GM12864 (cell line): ENCODE data around the gene CALD1.

Source experiments
- DNase-seq: peaks from one replicate; pipeline ENCODE4 v3.0.0-alpha.2; 2011; ENCODE audit warnings: low read depth
- H3K4me3 ChIP-seq: 2 replicates; pipeline ENCODE4 v1.5.1; 2011; ENCODE audit warnings: mild to moderate bottlenecking, low read depth, low read length, control low read depth
- TF ChIP-seq, protein P1 (sequence below): IDR thresholded peaks from 2 replicates; pipeline ENCODE4 v1.5.1; 2011; ENCODE audit warnings: low read depth, mild to moderate bottlenecking, moderate library complexity, low read length, control low read depth, inconsistent platforms; ENCODE audit errors: missing control alignments

Gene CALD1

DNA sequence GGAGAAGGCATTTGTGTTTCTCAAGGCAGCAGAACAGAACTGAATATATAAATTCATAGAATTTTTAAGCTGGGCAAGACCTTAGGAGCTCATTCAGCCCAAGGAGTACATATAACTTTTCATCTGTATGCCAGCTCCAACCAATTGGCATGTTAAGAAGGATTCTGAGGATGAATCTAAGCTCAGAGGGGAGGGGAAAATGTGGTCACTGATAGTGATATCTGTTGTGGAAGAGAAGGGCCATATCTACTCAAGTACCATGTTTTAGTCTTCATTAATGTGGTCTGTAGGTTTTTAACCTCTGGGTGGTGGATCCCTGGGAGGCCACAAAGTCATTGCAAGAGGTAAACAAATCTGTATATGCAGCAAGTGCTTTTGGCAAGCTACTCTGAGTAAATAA is 6.4 kb downstream of the CALD1 start:
- H3K4me3 ChIP-seq = no peak overlapping the region
- TF ChIP-seq, protein P1, sequence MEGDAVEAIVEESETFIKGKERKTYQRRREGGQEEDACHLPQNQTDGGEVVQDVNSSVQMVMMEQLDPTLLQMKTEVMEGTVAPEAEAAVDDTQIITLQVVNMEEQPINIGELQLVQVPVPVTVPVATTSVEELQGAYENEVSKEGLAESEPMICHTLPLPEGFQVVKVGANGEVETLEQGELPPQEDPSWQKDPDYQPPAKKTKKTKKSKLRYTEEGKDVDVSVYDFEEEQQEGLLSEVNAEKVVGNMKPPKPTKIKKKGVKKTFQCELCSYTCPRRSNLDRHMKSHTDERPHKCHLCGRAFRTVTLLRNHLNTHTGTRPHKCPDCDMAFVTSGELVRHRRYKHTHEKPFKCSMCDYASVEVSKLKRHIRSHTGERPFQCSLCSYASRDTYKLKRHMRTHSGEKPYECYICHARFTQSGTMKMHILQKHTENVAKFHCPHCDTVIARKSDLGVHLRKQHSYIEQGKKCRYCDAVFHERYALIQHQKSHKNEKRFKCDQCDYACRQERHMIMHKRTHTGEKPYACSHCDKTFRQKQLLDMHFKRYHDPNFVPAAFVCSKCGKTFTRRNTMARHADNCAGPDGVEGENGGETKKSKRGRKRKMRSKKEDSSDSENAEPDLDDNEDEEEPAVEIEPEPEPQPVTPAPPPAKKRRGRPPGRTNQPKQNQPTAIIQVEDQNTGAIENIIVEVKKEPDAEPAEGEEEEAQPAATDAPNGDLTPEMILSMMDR = no peak
- no peak for DNase-seq

DNA sequence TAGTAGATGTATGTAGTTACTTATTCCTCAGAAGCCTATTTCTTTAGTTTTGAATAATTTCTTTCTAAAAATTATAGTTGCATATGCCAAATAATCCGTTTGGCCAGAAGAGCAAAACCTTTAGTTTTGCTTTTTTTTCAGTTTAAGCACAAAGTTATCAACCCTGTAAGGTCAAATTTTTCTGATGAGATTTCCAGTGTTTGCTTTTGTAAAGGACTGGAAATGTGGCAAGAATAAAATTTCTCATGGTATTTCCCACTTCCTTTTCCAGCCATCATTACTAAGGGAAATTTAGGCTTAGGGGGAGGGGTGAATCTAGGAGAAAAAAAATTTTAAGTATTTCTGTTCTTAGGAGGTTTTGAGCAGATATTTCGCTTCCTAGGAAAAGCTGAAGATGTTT is 7.6 kb downstream of the CALD1 start:
- DNase-seq = no peak
- no peak overlapping the region for H3K4me3 ChIP-seq
- TF ChIP-seq, protein P1 = no peak

DNA sequence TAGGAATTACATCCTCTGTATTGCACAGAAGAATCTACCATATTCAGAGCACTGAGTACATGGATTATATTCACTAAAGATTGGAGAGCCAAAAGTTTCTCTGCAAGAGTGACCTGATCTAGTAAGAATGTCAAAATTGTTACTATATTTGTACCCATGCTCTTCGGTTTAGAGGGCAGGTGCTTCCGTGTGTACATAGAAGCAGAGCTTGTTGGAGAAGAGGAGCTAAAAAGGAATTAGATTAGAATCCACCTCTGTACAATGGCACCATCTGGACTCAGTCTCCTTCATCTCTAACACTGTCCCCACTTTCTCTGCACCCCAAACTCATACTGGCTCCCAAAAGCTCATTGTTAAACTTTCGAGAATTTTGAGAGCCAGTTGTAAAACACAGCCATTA is 8.3 kb downstream of the CALD1 start:
- no peak overlapping the region for H3K4me3 ChIP-seq
- DNase-seq = no peak
- TF ChIP-seq, protein P1 = no peak

DNA sequence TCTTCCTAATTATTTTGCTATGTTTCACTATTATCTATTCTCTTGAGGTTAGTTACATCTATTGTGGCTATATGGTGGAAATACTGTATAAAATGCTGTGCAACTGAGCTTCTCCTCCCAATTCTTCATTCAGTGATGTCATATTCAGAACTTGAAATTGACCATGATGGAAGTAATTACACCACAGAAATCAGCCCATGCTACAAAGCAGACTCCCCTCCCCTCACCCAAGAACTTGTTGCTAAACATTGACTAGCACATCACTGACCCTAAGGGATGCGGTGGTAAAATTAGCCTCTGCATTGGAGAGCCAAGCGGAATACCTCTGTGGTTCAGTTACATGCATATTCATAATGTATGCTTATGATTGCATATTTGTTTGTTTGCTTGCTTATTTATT is 8.8 kb downstream of the CALD1 start:
- no peak overlapping the region for H3K4me3 ChIP-seq
- TF ChIP-seq, protein P1 = no peak
- DNase-seq = no peak

DNA sequence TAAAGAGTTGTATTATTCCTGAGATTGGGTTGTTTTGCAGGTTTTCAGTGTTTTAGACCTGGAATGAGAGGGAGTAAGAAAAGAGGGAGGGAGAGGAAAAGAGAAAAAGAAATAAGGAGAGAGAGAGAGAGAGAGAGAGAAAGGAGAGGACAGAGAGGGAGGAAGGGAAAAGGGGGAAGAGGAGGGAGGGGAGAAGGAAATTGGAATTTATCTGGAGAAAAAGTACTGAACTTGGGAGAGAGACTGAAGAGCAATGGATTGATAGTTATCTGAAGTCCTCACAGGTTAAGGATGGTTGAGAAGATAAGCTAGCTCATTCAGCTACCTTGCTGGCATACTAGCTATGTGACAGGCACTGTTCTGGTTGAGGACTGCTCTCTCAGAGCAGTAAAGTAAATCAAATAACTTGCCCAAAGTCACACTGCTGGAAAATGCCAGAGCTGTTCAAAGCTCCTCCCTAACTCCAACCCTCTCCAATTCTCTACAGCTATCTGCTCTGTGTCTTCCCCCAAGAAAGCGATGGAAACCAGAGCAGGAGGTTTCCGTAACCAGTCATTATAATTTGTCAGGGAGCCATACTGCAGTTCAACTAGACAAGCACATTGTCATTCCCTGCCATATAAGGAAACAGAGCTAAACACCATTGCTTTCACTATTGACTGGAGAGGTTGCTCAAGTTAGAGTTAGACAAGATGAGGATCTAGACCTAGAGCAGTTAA is 10.7 kb downstream of the CALD1 start:
- H3K4me3 ChIP-seq = no peak overlapping the region
- no peak for DNase-seq
- TF ChIP-seq, protein P1 = no peak

DNA sequence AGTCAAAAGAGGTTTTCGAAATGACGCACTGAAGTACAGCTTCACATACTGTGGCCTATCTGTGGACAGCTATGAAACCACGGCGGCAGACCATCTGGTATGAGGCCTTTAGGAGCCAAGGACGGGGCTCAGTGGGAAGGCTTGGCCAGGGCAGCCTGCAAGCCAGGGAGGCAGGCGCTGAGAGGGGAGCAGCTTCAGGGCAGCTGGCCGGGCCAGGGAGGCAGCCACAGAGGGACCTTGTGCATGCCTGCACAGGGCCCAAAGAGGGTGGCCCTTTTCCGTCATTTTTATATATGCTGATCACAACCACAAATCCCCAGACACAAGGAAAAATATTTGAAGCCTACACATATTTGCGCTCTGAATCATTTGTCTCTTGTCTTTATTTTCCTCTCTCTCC is 13.5 kb downstream of the CALD1 start:
- TF ChIP-seq, protein P1 = no peak
- no peak overlapping the region for H3K4me3 ChIP-seq
- DNase-seq = no peak

DNA sequence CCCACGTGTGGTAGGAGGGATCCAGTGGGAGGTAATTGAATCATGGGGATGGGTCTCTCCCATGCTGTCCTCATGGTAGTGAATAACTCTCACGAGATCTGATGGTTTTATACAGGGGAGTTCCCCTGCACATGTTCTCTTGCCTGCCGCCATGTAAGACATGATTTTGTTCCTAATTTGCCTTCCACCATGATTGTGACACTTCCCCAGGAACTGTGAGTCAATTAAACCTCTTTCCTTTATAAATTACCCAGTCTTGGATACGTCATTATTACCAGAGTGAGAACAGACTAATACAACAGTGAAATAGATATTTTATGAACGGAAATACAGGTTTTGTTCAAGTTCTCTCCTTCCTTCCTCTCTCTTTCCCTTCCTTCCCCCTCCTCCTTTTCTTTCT is 15.8 kb downstream of the CALD1 start:
- TF ChIP-seq, protein P1 = no peak
- DNase-seq = no peak
- H3K4me3 ChIP-seq = no peak overlapping the region
